Liver (tissue), 2 donors: ENCODE measurements around the gene FPR1.

Experiments
- TF ChIP-seq, protein P1 (sequence below): fragments of 150-350 bp; IDR thresholded peaks from 2 replicates; pipeline ENCODE4 v1.5.1; 2017; ENCODE audit warnings: improper control_type of control experiment, low read depth, low read length; ENCODE audit not compliant: missing input control
- TF ChIP-seq, protein P2 (sequence below): IDR thresholded peaks from 2 replicates; pipeline ENCODE4 v1.6.1; 2016; ENCODE audit warnings: antibody characterized with exemption, mild to moderate bottlenecking
- donor health status: healthy.

DNA sequence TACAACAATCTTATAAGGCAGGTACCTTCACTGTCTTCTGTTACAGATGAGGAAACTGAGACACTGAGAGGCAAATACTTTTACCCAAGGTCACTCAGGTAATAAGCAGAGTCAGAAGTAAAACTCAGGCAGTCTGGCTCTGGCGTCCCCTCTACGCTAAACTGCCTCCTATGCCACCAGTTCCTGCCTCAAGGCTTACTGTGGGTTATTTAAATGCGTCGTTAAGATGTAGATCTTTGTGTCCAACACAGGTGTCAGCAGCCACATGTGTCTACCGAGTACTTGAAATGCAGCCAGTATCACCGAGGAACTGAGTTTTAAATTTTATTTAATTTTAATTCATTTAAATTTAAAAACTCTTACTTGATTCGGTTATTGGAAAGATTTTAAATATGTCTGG, 29.8 kb downstream of the FPR1 start:
- TF ChIP-seq, protein P1, sequence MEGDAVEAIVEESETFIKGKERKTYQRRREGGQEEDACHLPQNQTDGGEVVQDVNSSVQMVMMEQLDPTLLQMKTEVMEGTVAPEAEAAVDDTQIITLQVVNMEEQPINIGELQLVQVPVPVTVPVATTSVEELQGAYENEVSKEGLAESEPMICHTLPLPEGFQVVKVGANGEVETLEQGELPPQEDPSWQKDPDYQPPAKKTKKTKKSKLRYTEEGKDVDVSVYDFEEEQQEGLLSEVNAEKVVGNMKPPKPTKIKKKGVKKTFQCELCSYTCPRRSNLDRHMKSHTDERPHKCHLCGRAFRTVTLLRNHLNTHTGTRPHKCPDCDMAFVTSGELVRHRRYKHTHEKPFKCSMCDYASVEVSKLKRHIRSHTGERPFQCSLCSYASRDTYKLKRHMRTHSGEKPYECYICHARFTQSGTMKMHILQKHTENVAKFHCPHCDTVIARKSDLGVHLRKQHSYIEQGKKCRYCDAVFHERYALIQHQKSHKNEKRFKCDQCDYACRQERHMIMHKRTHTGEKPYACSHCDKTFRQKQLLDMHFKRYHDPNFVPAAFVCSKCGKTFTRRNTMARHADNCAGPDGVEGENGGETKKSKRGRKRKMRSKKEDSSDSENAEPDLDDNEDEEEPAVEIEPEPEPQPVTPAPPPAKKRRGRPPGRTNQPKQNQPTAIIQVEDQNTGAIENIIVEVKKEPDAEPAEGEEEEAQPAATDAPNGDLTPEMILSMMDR: no peak
- TF ChIP-seq, protein P2, sequence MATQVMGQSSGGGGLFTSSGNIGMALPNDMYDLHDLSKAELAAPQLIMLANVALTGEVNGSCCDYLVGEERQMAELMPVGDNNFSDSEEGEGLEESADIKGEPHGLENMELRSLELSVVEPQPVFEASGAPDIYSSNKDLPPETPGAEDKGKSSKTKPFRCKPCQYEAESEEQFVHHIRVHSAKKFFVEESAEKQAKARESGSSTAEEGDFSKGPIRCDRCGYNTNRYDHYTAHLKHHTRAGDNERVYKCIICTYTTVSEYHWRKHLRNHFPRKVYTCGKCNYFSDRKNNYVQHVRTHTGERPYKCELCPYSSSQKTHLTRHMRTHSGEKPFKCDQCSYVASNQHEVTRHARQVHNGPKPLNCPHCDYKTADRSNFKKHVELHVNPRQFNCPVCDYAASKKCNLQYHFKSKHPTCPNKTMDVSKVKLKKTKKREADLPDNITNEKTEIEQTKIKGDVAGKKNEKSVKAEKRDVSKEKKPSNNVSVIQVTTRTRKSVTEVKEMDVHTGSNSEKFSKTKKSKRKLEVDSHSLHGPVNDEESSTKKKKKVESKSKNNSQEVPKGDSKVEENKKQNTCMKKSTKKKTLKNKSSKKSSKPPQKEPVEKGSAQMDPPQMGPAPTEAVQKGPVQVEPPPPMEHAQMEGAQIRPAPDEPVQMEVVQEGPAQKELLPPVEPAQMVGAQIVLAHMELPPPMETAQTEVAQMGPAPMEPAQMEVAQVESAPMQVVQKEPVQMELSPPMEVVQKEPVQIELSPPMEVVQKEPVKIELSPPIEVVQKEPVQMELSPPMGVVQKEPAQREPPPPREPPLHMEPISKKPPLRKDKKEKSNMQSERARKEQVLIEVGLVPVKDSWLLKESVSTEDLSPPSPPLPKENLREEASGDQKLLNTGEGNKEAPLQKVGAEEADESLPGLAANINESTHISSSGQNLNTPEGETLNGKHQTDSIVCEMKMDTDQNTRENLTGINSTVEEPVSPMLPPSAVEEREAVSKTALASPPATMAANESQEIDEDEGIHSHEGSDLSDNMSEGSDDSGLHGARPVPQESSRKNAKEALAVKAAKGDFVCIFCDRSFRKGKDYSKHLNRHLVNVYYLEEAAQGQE: no peak
